Stimulated activated CD8-positive, alpha-beta memory T cell treated with anti-CD3 and anti-CD28 coated beads, Interleukin-2, amount 100 ng/mL, for 1 hour (primary cell): ENCODE data around the gene SLC16A11.
"Not testable (repeated sequence)": the region's sequence is repeated elsewhere in the genome, so short reads cannot be mapped to it uniquely, and the experiment has no call there.

Source experiments
- DNase-seq, 2 donors: peaks; one replicate each; pipeline ENCODE4 v3.0.0-alpha.2; 2020; ENCODE audit warnings: low read depth in 2 of 2

The SLC16A11 gene

DNA sequence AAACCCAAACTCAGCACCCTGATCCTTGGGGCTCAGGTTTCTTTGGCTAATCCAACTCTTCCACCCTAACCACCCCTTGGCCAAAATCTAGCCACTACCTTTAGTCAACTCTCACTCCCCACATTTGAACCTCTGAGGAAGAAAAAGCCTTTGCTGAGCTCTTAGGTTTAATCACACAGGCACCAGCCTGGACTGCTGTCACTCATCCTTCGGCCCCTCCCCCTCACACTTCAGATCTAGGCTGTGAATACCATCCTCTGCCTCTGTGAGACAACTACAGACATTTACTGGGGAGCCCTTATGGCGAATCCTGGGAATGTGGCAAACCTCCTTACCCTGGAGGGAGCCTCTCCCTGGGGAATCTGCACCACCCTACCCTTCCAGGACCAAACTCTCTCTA lies 36.7 kb downstream of the SLC16A11 start:
- DNase-seq = no peak

DNA sequence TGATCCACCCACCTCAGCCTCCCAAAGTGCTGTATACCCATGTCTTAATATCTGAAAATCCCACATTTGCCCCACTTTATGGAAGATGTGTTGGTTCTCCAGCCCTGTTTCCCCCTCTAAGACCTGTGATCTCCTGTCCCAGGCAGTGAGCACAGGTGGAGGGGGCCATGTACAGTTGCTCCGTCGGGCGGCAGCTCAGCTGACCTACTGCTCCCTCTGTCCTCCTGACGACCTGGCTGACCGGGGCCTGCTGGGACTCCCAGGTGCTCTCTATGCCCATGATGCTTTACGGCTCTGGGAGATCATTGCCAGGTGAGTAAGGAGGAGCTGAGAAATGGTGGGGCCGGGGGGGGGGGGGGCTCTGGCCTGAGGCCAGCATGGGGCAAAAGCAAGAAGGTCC lies 38.2 kb downstream of the SLC16A11 start:
- no peak for DNase-seq

DNA sequence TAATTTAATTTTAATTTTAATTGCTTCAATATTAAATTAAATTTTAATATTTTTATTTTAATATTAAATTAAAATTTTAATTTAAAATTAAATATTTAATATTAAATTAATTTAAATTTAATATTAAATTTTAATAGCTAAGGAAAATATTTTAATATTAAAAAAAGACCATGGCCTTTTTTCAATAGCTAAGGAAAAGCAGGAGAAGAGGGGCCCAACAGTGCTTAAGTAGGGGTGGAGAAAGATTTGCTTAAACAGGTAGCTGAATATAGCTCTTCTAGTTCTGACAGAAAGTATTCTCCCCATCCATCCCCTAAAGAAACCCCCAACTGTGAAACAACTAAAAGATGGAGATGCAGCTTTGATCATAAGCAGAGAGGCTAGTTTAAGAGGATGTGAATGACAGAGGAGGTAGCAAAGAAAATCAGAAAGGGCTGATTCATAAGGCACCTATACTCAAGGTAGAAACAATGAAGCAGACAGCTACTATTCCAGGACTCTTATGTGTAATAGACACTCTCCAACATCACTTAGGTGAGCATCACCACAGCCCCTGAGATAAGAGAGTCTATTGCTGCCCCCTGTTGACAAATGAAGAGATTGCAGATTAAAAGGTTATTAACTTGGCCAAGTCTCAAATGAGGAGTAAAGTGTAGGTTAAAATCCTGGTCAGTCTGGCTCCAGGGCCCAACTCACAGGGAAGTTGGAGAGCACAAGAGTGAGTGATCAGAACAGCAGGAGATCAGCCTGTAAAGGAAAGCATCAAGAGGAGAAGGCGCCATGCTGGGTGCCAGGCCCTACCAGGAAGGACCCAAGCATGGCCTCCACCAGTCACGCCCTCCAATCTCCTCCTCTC lies 39.3 kb downstream of the SLC16A11 start:
- DNase-seq = no peak

DNA sequence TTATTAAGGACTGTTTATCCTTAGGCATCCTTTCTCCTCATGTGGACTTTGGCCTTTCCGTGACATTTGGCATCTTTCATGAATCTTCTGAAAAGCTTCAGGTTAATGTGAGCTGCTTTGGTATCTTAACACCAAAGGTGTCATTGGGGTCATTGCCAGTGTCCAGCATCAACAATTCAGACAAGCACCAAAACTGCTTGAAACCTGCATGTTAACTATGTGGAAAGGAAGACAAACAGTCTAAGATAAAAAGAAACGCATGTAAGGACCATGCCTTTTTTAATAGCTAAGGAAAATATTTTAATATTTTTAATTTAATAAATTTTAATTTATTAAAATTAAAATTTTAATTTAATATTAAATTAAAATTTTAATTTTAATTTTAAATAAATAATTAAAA lies 40.1 kb downstream of the SLC16A11 start:
- DNase-seq = no peak

DNA sequence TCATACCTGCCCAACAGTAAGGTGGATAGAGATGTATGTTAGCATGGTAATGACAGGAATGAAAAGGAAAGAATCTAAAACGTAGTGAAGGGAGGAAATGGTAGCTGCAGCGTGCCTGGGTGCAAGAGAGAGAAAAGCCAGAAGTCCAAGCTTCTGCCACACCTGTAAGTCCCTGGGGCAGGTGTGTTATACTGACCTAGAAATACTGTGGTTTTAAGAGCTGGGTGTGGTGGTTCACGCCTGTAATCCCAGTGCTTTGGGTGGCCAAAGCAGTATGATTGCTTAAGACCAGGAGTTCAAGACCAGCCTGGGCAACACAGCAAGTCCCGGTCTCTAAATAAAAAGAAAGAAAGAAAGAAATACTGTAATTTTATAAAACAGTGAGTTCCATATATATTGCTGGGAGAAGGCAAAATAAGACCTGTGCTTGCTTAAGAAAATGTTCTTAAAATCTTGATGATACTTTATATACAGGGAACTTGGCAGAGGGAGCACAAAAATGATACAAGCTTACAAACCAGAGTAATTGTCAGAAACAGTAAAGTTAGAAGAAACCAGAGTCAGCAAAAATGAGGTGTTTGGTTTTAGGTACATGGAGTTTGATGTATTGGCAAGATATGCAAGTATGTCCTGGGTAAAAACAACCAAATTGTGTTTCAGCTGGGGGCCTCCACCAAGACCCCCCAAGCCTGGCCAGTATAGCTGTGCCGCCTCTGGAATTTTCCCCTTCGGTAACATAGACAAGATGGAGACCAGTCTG lies 41.4 kb downstream of the SLC16A11 start:
- no peak for DNase-seq

DNA sequence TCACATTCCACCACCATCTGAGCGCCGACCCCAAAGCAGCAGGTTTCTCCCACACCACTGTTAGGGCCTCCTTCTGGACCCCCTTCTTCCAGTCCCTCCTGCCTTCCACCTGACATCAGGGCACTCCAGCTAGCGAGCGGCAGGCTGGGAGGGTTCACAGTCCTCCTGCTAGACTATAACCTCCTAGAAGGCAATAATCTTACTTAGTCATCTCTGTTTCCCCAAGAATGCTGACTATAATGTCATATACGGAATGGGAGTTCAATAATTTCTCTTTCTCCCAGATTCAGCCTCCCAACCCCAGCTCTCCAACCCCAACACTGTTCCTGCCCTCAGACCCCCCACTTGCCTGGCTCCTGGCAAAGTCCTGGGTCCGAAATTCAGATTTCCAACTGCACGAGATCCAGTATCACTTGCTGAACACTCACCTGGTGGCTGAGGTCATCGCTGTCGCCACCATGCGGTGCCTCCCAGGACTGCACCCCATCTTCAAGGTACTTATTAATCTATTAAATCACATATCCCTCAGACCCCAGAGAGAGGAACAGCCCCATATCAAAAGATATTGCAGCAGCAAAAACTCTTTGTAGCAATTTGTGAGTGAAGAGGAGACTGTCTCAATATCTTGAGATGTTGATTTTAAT lies 42.5 kb downstream of the SLC16A11 start:
- DNase-seq = no peak

DNA sequence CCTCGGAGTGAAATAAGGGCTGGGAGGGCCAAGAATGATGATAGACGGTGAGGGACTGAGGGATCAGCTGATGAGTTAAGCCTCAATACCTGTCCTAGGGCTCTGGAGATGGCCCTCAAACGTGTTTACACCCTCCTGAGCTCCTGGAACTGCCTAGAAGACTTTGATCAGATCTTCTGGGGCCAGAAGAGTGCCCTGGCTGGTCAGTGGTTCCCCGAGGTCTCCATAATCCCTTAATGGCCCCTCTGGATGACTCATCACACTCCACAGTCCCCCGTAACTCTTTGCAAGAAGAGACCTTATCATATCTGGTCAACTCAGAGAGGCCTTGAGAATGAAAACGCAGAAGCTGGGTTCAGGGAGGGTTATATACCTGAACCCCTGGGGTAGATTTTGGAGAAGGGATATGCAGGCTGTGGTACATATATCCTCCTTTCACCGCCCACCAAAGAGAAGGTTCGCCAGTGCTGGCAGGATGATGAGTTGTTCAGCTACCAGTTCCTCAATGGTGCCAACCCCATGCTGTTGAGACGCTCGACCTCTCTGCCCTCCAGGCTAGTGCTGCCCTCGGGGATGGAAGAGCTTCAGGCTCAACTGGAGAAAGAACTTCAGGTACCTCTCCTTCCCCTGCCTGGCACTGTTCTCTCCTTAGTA lies 44.9 kb downstream of the SLC16A11 start:
- DNase-seq = no peak

DNA sequence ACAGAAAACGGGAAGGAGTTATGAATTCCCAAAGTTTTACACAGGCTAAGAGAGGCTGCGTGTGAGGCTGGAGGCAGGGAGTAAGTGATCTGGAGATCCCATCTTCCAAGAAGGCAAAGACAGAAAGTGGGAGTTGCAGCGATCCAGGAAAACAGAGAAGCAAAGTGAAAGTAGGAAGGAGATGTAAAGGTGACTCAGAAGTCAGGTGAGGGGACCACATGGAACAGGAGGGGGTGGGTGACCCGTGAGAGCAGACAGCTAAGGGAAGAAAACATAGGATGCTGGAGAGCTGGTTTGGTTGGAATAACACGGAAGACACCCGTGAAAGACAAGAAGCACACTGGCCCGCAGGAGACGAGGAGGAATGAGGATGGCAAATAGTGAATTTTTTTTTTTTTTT lies 46.7 kb downstream of the SLC16A11 start:
- DNase-seq = no peak

DNA sequence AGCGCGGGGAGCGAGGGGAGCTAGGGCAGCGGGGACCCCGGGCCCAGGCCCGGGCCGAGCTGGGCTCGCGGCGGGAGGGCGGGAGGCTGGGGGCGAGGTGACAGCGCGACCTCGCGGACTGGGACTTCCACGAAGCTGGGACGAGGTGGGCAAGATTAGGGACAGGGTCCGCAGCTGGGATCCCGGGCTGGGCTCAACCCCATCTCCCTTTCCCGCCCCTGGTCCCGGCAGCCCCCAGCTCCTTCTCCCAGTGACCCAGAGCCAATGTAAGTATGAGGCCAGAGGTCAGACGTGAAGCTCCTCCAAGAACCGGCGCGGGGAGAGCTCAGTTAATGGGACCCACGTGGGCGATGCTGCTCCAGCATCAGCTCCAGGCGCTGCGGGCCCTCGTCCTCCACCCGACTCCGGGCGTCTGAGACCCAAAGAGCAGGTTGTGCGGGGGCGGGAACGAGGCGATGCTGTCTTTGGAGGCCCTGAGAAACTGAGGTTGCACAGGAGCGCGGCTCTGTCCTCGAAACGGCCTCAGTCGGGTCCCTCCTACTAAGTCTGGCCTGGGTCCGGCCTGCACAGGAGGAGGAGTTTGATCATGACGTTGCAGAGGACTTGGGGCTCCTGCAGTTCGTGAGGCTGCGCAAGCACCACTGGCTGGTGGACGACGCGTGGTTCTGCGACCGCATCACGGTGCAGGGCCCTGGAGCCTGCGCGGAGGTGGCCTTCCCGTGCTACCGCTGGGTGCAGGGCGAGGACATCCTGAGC lies 47.5 kb downstream of the SLC16A11 start:
- DNase-seq = no peak

DNA sequence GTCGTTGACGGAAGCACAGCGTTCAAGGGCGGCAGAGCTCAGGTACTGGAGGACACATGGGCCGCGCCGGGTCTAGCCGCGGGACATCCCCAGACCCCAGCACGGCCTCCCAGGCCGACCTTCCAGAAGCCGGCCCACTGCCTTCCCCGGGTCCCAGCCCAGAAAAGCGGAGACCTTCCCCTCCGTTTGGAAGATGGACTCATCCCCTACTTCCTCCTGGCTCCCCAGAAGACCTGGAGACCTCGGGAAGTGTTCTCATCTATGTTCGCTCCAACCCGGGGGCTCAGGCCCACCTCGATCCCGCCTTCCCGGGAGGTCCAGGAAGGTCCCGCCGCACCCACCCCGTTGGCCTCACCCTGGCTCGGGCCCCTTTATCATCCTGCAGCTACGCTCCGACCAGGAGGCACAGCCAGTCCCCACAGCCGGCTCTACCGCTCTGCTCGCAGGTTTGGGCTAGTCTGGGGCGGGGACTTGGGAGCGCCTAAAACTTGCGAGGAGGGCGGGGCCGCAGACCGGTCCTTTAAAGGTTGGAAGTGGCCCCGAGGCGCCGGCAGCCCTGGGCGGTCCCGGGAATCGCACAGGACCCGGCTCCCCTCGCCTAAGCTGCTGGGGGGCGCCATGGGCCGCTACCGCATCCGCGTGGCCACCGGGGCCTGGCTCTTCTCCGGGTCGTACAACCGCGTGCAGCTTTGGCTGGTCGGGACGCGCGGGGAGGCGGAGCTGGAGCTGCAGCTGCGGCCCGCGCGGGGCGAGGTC lies 48.2 kb downstream of the SLC16A11 start, which contains the start of gene ALOX12:
ALOX12 (plus strand) TSS at position 550 of the 756 bp plus-strand sequence; CDS start at position 619, 69 bp downstream.
- DNase-seq = no peak

DNA sequence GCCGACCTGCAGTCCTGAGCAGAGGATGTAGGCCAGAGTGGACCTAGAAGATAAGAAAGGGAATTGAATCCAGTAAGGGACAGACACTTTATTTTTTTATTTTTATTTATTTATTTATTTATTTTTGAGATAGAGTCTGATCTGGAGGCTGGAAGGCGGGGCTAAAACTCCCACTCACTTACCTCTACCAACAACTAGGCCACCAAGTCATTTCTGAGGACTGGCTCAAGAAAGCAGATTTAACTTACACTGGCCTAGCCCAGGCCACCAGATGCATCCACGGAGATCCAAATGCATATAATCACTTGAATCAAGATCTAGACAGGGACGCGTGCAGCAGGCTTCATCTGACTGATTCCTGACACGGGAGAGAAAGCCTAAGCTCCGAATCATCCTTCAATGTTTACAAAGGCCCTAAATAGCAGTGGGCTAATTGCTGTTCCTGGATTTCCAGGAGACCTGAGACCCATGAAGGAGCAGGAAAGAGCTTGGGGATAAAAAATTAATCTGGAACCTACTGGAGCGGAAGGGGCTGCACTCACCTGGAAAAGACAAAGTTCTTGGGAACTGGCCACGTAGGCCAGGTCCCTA lies 49.1 kb downstream of the SLC16A11 start:
- no peak for DNase-seq

DNA sequence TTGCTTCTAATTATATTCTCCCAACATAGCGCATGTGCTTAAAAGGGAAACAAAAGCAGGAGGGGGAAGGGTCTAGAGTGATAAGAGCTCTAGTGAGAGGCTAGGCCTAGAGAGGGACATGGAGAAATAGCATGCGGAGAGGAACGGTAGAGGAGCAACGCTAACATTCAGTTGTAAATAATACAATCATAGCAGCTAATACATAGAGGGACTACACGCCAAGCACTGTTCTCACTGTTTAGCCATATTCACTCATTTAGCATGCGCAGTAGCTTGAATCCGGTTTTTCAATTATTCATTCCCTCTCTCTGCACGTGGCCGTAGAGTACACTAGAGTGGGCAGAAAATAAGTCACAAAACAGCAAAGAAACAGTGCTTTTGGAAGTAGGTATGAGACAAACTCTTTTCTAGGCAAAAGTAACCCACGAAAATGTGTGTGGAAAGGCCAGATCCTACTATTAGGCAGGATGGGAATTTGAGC lies 49.7 kb downstream of the SLC16A11 start:
- DNase-seq = no peak

DNA sequence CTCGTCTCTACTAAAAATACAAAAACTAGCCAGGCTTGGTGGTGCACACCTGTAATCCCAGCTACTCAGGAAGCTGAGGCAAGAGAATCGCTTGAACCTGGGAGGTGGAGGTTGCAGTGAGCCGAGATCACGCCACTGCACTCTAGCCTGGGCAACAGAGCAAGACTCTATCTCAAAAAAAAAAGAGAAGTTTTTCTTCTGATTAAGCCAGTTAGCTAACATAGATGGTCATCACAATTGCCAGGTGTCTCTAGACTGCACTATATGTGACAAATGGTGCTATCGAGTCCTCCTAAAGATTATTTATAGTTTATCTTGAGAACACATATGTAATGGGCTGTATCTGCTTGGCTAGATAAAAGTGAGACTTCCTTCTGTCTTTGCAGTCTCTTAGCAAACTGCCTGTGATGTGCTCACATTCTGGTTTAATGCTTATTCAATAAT lies 50.3 kb downstream of the SLC16A11 start:
- not testable (repeated sequence) for DNase-seq
